HG02870 (cell line): ENCODE results near the gene RNF227.
"Not testable (repeated sequence)": the region's sequence is repeated elsewhere in the genome, so short reads cannot be mapped to it uniquely, and the experiment has no call there.

Source experiments
- ATAC-seq: cut with Tn5 transposase; IDR thresholded peaks from one replicate; pipeline ENCODE4 v1.9.1; 2021; ENCODE audit warnings: mild to moderate bottlenecking, moderate library complexity; ENCODE audit not compliant: unreplicated experiment

RNF227 gene

GRCh38 chr17:7864995-7865650 lies 51.0 kb downstream of the RNF227 start:
- no peak for ATAC-seq

GRCh38 chr17:7864384-7864783 lies 51.7 kb downstream of the RNF227 start:
- not testable (repeated sequence) for ATAC-seq
